HFF-Myc (cell line): ENCODE data around the gene BRPF3.

ENCODE experiments used
- DNase-seq: peaks from one replicate; pipeline ENCODE4 v3.0.0-alpha.2; 2011; ENCODE audit warnings: low read depth; ENCODE audit errors: extremely low read depth
- H3K4me3 ChIP-seq: replicated peaks from 2 replicates; pipeline ENCODE4 v1.5.1; 2011; ENCODE audit warnings: low read depth, mild to moderate bottlenecking, control low read depth, low read length
- TF ChIP-seq, protein P1 (sequence below): IDR thresholded peaks from 2 replicates; pipeline ENCODE4 v1.5.1; 2012; ENCODE audit warnings: mild to moderate bottlenecking, low read depth, low read length, control low read depth; ENCODE audit errors: missing control alignments

BRPF3 gene

DNA sequence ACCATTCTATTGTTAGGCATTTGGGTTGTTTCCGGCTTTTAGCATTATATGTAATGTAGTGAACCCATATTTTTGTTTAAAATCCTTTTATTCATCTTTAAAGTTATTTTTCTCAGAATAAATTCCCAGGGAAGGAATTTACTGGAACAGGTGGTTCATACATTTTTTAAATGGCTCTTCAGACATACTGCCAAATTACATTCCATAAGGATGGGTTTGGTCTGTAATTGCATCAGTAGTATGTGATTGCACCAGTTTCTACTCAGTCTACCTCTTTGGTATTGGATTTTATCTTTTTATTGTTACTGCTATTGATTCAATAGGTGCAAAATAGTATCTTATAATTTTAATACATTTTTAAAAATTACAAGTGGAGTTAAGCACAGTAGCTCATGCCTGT lies 27.2 kb downstream of the BRPF3 start:
- H3K4me3 ChIP-seq = no peak overlapping the region
- TF ChIP-seq, protein P1, sequence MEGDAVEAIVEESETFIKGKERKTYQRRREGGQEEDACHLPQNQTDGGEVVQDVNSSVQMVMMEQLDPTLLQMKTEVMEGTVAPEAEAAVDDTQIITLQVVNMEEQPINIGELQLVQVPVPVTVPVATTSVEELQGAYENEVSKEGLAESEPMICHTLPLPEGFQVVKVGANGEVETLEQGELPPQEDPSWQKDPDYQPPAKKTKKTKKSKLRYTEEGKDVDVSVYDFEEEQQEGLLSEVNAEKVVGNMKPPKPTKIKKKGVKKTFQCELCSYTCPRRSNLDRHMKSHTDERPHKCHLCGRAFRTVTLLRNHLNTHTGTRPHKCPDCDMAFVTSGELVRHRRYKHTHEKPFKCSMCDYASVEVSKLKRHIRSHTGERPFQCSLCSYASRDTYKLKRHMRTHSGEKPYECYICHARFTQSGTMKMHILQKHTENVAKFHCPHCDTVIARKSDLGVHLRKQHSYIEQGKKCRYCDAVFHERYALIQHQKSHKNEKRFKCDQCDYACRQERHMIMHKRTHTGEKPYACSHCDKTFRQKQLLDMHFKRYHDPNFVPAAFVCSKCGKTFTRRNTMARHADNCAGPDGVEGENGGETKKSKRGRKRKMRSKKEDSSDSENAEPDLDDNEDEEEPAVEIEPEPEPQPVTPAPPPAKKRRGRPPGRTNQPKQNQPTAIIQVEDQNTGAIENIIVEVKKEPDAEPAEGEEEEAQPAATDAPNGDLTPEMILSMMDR = no peak
- no peak for DNase-seq

DNA sequence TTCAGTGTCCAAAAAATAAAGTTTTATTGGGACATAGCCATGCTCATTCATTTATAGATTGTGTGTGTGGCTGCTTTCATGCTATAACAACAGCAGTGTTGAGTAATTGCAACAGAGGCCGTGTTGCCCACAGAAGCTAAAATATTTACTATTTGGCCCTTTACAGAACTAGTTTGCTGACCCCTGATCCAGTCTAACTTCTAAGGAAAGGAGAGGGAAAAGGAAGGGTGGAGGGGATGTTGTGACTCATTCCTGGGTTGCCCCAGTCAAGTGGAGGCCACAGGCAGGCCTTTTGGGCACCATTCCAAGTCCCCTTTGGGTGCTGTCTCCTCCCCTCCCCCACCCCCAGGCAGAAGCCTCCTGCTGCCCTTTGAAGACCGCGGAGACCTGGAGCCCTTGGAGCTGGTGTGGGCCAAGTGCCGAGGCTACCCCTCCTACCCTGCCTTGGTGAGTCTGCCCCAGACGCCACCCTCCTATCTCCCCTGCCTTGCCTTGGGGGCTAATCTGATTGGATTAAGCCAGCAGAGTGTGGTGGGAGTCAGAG lies 28.4 kb downstream of the BRPF3 start:
- H3K4me3 ChIP-seq = no peak overlapping the region
- TF ChIP-seq, protein P1 = no peak
- no peak for DNase-seq

DNA sequence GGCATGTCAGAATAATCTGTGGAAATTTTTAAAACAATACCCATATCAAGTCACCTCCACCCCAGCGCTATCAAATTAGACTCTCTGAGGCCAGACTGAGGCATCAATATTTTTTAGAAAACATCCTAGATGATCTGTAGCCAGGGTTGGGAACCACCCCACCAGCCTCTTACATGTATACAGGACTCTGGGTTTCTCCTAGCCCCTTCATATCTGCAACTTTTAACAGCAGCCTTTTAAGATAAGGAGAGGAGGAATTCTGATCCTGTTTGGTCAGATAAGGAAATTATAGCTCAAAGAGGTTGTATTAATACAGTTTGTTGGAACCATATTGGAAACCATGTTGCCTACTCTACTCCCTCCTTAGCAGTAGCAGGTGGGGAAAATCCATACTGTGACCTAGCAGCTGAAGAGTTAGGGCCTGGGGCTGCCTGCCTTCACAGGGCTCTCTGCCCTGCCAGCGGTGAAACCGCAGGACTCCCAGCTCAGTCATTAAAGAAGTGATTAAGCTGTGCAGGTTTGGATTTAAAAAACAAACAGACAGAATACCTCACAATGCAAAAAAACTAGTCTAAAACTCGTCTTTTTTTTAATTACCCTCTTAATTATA lies 30.0 kb downstream of the BRPF3 start:
- no peak overlapping the region for H3K4me3 ChIP-seq
- TF ChIP-seq, protein P1 = no peak
- DNase-seq = no peak

DNA sequence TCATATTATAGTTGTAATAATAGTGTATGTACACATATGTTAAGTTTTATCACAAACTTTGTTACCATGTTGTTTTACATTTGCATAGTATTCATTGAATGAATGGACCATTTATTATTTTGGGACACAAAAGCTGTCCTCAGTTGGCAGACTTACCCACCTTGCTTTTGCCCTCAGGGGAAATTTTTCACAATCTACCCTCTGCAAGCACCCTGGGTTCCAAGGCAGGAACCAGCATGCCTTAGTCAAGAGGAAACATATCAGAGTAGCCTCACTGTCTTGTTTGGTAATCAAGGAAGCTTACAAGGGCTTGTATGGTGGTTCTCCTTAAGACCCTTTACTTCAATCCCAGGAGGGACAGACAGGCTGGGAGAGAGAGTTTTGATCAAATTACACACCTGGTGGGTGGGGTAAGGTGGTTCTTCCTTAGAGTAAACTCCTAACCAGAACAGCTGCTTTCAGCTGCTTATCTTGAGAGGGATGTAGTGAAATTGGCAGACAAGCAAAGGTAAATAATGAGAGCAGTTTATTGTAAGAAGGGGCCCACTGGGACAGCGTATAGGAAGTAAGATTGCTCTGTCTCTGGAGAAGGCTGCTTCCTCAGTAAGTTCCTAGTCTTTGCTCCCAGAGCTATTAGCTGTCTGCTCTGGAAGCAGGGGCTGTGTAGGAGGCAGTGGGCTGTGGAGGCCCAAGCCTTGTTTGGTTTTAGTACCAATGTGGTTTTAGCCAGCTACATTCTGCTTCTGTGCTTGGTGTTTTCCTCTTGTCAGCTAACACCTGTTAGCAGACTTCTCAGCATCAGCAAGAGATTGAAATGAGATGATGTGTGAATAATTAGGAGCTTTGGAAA lies 31.1 kb downstream of the BRPF3 start:
- no peak overlapping the region for H3K4me3 ChIP-seq
- TF ChIP-seq, protein P1 = no peak
- DNase-seq = no peak

DNA sequence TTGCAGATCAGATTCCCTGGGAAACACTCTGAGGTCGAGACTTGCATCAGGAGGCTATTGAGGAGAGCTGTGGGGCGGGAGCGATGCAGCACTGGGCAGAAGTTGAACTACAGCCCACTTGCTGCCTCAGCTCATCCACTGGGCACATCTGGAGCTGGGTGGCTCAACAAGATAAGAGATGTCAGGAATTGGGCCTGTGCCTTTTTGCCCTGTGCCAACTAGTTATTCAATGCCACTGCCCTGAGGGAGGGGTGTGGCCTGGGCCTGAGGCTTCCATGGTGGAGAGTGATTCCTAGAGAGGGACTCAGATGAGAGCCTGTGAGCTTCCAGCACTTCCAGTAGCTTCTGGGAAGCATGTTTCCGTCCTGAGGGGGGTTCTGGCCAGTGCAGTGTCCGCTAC lies 32.7 kb downstream of the BRPF3 start:
- no peak overlapping the region for H3K4me3 ChIP-seq
- no peak for DNase-seq
- TF ChIP-seq, protein P1 = no peak

DNA sequence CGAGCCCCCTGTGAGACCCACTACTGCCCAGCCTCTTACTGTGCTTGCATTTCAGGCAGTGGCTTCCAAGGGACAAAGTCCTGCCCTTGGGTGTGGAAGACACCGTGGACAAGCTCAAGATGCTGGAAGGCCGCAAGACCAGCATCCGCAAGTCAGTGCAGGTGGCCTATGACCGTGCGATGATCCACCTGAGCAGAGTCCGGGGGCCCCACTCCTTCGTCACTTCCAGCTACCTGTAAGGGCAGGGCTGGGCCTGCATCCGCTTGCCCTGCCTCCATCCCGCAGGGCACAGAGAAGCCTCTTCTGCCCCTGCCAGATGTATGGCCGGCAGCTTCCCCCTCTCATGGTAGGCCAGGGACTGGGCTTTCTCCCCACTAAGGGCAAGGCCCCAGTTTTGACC lies 33.8 kb downstream of the BRPF3 start:
- DNase-seq = no peak
- H3K4me3 ChIP-seq = no peak overlapping the region
- TF ChIP-seq, protein P1 = no peak
